Erythroblast (primary cell): ENCODE measurements around the gene LY6G6C.
A peak's percentile ranks its signal among the peaks of the same experiment; 100 is the strongest.

Experiments
- DNase-seq, 2 experiments: peaks; one replicate each; lab custom pipeline; 2025; lab: John Stamatoyannopoulos, UW
- GATA1 ChIP-seq: IDR thresholded peaks from 2 replicates; pipeline ENCODE4 v1.6.1; 2011; ENCODE audit warnings: low read depth, mild to moderate bottlenecking, control low read depth, low read length, moderate library complexity
- POLR2A ChIP-seq: IDR thresholded peaks from 2 replicates; pipeline ENCODE4 v1.6.1; 2011; ENCODE audit warnings: mild to moderate bottlenecking, low read length

The LY6G6C gene

GRCh38 chr6:31721351-31722020 is at the start of gene LY6G6C:
Gene LY6G6C, minus strand, starts transcription at chr6:31721746. Its CDS starts 67 bp downstream, at chr6:31721679.
- DNase-seq: no peak
- TF ChIP-seq POLR2A: no peak
- no peak for TF ChIP-seq GATA1

GRCh38 chr6:31770860-31771259 is 49.3 kb upstream of the LY6G6C start:
- no peak for DNase-seq
- TF ChIP-seq GATA1: no peak
- no peak for TF ChIP-seq POLR2A

DNA sequence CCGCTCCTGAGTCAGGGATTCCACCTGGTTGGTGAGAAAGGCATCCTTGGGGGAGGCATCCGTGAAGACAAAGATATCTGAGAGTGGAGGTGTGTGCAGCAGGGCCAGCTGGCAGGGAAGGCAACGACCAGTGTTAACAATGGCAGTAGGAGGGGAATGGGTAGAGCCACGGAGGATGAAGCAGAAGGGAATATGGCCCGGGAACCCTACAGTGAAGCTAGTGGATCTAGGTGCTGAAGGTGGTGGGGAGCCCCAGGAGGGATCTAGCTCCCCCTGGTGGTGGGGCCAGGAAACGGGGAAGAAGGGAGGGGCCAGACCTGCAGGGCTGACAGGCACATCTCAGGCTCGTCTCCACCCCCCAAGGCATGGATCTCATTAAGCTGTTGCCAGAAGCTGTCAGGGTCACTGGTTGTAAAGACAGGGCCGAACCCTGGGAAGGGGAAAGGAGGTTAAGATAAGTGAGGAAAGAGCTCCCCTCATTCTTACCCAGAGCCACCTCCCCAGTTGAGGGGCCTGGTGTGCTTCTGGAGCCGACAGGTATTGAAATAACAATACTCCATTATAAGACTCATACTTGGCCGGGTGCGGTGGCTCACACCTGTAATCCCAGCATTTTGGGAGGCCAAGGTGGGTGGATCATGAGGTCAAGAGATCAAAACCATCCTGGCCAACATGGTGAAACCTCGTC is 48.3 kb upstream of the LY6G6C start:
- TF ChIP-seq GATA1 (no peak), POLR2A (no peak)
- peak; percentile 85 to 93 for DNase-seq

DNA sequence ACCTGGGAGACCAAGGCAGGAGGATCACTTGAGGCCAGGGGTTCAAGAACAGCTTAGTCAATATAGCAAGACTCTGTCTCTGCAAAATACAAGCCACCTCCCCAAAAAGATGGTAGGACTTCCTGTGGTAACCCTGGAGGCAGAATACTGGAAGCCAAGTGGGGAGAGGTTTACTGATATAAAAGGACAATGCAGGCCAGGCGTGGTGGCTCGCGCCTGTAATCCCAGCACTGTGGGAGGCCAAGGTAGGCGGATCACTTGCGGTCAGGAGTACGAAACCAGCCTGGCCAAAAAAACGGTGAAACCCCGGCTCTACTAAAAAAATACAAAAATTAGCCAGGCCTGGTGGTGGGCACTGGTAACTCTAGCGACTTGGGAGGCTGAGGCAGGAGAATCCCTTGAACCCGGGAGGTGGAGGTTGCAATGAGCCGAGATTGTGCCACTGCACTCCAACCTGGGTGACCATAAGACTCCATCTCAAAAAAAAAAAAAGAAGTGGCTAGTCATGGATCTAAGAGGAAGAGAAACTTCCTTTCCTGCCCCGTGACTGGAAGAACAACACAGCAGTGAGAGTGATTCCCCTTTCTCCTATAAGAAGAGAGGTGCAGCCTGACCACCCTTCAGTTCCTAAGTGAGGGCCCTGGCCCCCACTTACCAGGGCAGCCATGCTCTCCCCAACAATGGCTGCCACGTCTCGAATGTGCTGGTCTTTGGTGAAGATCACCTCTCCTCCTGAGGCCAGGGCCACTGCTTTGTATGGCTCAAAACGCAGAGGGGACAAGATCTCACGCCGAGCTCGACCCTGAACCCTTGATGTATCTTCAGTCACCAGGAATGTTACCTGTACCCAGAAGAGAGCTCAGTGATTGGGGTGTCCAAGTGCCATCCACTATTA is 47.1 kb upstream of the LY6G6C start:
- DNase-seq: no peak
- TF ChIP-seq GATA1 (no peak), POLR2A (no peak)

DNA sequence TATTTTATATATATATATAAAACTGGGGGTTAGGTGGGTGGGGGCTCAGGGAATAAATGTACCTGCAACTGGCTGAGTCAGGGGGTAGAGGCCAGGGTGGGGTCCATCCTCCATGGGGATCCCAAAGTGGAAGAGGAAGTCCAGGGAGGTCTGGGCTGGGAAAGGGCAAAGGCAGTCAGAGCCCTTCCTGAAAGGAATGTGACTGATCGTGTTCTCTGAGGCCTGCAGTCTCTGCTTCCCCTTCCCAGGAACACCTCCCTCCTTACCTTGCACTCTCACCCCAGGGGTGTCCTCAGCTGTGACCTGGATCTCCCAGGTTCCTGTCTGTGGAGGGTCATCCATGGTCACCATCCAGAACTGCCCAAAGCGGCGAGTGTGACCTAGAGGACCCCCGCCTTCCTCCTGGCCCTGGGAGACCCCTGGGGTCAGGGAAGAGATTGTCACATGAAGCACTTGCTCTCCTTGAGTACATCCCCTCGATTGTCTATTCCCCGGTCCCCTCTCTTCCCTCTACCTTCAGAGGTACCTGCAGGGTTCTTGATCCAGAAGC is 45.6 kb upstream of the LY6G6C start:
- no peak for DNase-seq
- no peak for TF ChIP-seq GATA1
- no peak for TF ChIP-seq POLR2A

GRCh38 chr6:31765910-31766794 is 44.6 kb upstream of the LY6G6C start:
- no peak for DNase-seq
- TF ChIP-seq POLR2A (no peak), GATA1 (no peak)

DNA sequence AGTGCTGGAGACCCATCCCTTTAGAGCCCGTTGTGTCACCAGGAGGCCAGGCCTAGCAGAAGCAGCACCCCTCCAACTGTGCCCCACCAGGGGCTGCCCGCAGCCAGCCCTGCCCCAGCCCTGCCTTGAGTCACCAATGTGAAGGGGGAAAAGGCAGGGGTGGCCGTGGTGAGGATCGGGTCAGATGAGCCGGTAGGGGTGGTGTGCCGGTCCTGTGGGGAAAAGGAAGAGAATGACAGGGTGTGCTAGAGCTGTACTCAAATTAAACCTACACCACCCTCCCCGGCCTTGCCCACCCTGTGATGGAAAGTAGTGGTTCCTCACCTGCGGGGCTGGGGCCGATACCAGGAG is 44.0 kb upstream of the LY6G6C start:
- DNase-seq: no peak
- TF ChIP-seq POLR2A: no peak
- TF ChIP-seq GATA1: no peak

DNA sequence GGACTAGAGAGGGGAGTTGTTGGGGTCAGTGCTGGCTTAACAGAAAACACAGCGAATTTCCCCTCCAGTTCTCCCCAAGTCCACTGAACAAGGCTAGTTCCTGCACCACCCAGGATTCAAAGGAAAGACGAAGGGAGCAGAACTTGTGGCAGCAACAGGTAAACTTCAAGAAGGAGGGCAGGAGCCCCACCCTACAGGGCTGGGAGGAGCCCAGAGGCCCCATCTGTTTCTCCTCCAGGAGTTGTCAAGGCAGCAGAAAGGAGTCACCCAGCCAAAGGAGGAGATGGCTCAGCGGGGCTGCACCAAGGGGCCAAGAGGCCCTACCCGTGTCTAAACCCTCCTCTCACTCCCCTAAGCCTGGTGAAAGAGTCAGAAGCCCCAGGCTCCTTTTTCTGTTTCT is 42.7 kb upstream of the LY6G6C start:
- no peak for DNase-seq
- no peak for TF ChIP-seq GATA1
- TF ChIP-seq POLR2A: no peak

DNA sequence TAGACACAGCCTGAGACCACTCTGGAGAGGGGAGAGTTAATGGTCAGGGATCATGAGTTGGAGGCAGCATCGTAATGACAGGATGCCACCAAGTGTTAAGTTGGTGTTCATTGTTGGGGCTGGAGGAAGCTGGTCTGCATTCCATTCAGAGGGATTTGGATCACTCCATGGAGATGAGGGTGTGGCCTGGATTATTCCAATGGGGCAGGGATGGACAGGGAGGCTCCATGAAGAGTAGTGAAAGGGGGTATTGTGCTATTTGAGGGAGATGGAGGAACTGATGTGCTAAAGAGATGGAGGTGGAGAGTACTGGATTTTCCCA is 42.0 kb upstream of the LY6G6C start:
- TF ChIP-seq GATA1 (no peak), POLR2A (no peak)
- no peak for DNase-seq

- no peak for TF ChIP-seq POLR2A
- TF ChIP-seq GATA1: no peak
- DNase-seq: no peak
These were observed 41.5 kb upstream of the LY6G6C start for GRCh38 chr6:31762878-31763618.

- no peak for TF ChIP-seq POLR2A
- TF ChIP-seq GATA1: no peak
- no peak for DNase-seq
These were observed 40.8 kb upstream of the LY6G6C start, which contains the start of gene SAPCD1 for GRCh38 chr6:31762356-31762755. Gene SAPCD1, plus strand, starts transcription at chr6:31762656. Its CDS starts 399 bp downstream, at chr6:31763055.

- TF ChIP-seq GATA1 (no peak), POLR2A (no peak)
- DNase-seq: no peak
These were observed 39.8 kb upstream of the LY6G6C start for GRCh38 chr6:31761343-31761742.
